Fibroblast of villous mesenchyme (primary cell): ENCODE data around the gene RPSA. TPM values are rescaled to one million over a fixed set of nuclear protein-coding genes. Genes with fewer than 3 reads are reported as not detected.

Experiments used
- DNase-seq: peaks from one replicate; pipeline ENCODE4 v3.0.0-alpha.2; 2010; ENCODE audit warnings: low read depth
- H3K4me3 ChIP-seq: 2 replicates; pipeline ENCODE4 v1.5.1; 2011; ENCODE audit warnings: low read depth, mild to moderate bottlenecking, low read length
- CTCF ChIP-seq: IDR thresholded peaks from 2 replicates; pipeline ENCODE4 v1.5.1; 2012; ENCODE audit warnings: low read depth, mild to moderate bottlenecking, low read length; ENCODE audit not compliant: insufficient read depth
- total RNA-seq: library from RNA; depleted of rRNA; stranded (reverse); fragments of >200 nt; gene quantifications from 2 replicates; pipeline ENCODE4 v1.2.3, GENCODE V29; 2012

The RPSA gene
- total RNA-seq, 1 donor: 1,304 TPM

GRCh38 chr3:39388741-39389248 is 17.7 kb upstream of the RPSA start:
- TF ChIP-seq CTCF: no peak
- peak; percentile 31 for DNase-seq
- H3K4me3 ChIP-seq: no peak overlapping the region

GRCh38 chr3:39390181-39390580 is 16.3 kb upstream of the RPSA start:
- TF ChIP-seq CTCF: no peak
- no peak for DNase-seq
- H3K4me3 ChIP-seq: no peak overlapping the region

GRCh38 chr3:39396690-39397089 is 9.8 kb upstream of the RPSA start:
- no peak for TF ChIP-seq CTCF
- no peak overlapping the region for H3K4me3 ChIP-seq
- no peak for DNase-seq

GRCh38 chr3:39398700-39399099 is 7.8 kb upstream of the RPSA start:
- TF ChIP-seq CTCF: no peak
- no peak for DNase-seq
- H3K4me3 ChIP-seq: no peak overlapping the region

GRCh38 chr3:39401983-39402382 is 4.5 kb upstream of the RPSA start:
- DNase-seq: no peak
- TF ChIP-seq CTCF: no peak
- no peak overlapping the region for H3K4me3 ChIP-seq

- TF ChIP-seq CTCF: no peak
- no peak overlapping the region for H3K4me3 ChIP-seq
- DNase-seq: no peak
Measured at GRCh38 chr3:39404943-39405686, 1.4 kb upstream of the RPSA start.
